HepG2 (cell line): ENCODE measurements around the gene MAN1B1. TPM values are rescaled to one million over a fixed set of nuclear protein-coding genes. Genes with fewer than 3 reads are reported as not detected.

Experiments
- HDAC1 ChIP-seq: sonication (generic); formaldehyde crosslinking; IDR thresholded peaks from 2 replicates; pipeline ENCODE4 v1.5.1; 2020; ENCODE audit warnings: mild to moderate bottlenecking, missing genetic modification reagents
- KDM4B ChIP-seq: sonication (generic); formaldehyde crosslinking; IDR thresholded peaks from 2 replicates; pipeline ENCODE4 v1.4.0; 2020; ENCODE audit warnings: missing genetic modification reagents
- MYPOP ChIP-seq: sonication (generic); formaldehyde crosslinking; IDR thresholded peaks from 2 replicates; pipeline ENCODE4 v1.8.1; 2023; ENCODE audit warnings: mild to moderate bottlenecking, moderate library complexity, missing genetic modification reagents
- RBFOX2 ChIP-seq: fragments of 200-400 bp; formaldehyde crosslinking; IDR thresholded peaks from 2 replicates; pipeline ENCODE4 v1.6.1; 2017; ENCODE audit warnings: low read depth, mild to moderate bottlenecking, low read length
- REL ChIP-seq: sonication (generic); formaldehyde crosslinking; conservative IDR thresholded peaks from 2 replicates; pipeline ENCODE4 v1.8.0; 2022; ENCODE audit warnings: mild to moderate bottlenecking, missing genetic modification reagents, moderate library complexity
- RXRB ChIP-seq: IDR thresholded peaks from 2 replicates; pipeline ENCODE4 v1.6.1; 2016; ENCODE audit warnings: borderline replicate concordance, missing genetic modification reagents, missing compliant biosample characterization
- SAP130 ChIP-seq: IDR thresholded peaks from 2 replicates; pipeline ENCODE4 v1.6.1; 2016; ENCODE audit warnings: low read depth
- SATB2 ChIP-seq: sonication (generic); formaldehyde crosslinking; IDR thresholded peaks from 2 replicates; pipeline ENCODE4 v1.5.0; 2020; ENCODE audit warnings: missing genetic modification reagents
- SMAD1 ChIP-seq: sonication (generic); formaldehyde crosslinking; IDR thresholded peaks from 2 replicates; pipeline ENCODE4 v1.4.0; 2020; ENCODE audit warnings: missing genetic modification reagents, low read depth, mild to moderate bottlenecking, borderline replicate concordance
- TEF ChIP-seq: sonication (generic); formaldehyde crosslinking; IDR thresholded peaks from 2 replicates; pipeline ENCODE4 v1.5.0; 2020; ENCODE audit warnings: missing genetic modification reagents
- ZBTB43 ChIP-seq: sonication (generic); formaldehyde crosslinking; conservative IDR thresholded peaks from 2 replicates; pipeline ENCODE4 v1.4.0; 2020; ENCODE audit warnings: missing genetic modification reagents
- ZFP91 ChIP-seq: sonication (generic); formaldehyde crosslinking; IDR thresholded peaks from 2 replicates; pipeline ENCODE4 v1.9.0; 2022; ENCODE audit warnings: missing genetic modification reagents, mild to moderate bottlenecking, borderline replicate concordance
- ZNF274 ChIP-seq: sonication (generic); formaldehyde crosslinking; IDR thresholded peaks from 2 replicates; pipeline ENCODE4 v1.5.1; 2020; ENCODE audit warnings: mild to moderate bottlenecking, missing genetic modification reagents
- ZNF605 ChIP-seq: sonication (generic); formaldehyde crosslinking; IDR thresholded peaks from 2 replicates; pipeline ENCODE4 v1.8.0; 2022; ENCODE audit warnings: mild to moderate bottlenecking, missing genetic modification reagents
- ZNF687 ChIP-seq: sonication (generic); formaldehyde crosslinking; IDR thresholded peaks from 2 replicates; pipeline ENCODE4 v1.5.1; 2020; ENCODE audit warnings: mild to moderate bottlenecking, missing genetic modification reagents, moderate library complexity
- polyA plus RNA-seq, 8 experiments: library from polyadenylated mRNA; depleted of rRNA in 3 of 8; stranded (reverse) in 7 of 8; unstranded in 1 of 8; fragments of >200 nt; fragmentation: Illumina TruSeq in 4 of 8; extraction: Trizol in 4 of 8; gene quantifications; 2 replicates each; pipeline versions ENCODE4 v1.2.1 to v1.2.3, GENCODE V29; 2011 to 2016; ENCODE audit warnings: low read depth in 4 of 8, missing spikeins in 1 of 8, mixed read lengths in 1 of 8; ENCODE audit not compliant: insufficient read depth in 1 of 8
- total RNA-seq, 5 experiments: library from RNA; depleted of rRNA; stranded (reverse); fragments of >200 nt; fragmentation: Illumina TruSeq; extraction: Trizol; gene quantifications; 2 replicates each; pipeline ENCODE4 v1.2.3, GENCODE V29; 2016; ENCODE audit warnings: low read depth in 1 of 5

Gene MAN1B1
- total and polyA plus RNA-seq, 2 of the 13 experiments (the other 11 are each of a cell fraction or from before 2014, with no cell fraction given) = 48.9 to 59.5 TPM

GRCh38 chr9:137064027-137064879, 22.5 kb upstream of the MAN1B1 start (continued):
- TF ChIP-seq ZNF687 (CRISPR knock-in tag) (peak; percentile 85), SAP130 (CRISPR knock-in tag) (peak; percentile 55), REL (CRISPR knock-in tag) (no peak), ZBTB43 (CRISPR knock-in tag) (no peak), SMAD1 (CRISPR knock-in tag) (peak; percentile 44; the same call in 1 of the 2 replicates), RBFOX2 (peak; percentile 51), KDM4B (CRISPR knock-in tag) (peak; percentile 41; the same call in 1 of the 2 replicates), HDAC1 (CRISPR knock-in tag) (peak; percentile 40; the same call in 1 of the 2 replicates), MYPOP (no peak), ZFP91 (CRISPR knock-in tag) (peak; percentile 72; the same call in 1 of the 2 replicates), ZNF605 (CRISPR knock-in tag) (no peak), RXRB (CRISPR knock-in tag) (peak; percentile 31; the same call in 1 of the 2 replicates), TEF (no peak), SATB2 (CRISPR knock-in tag) (no peak), ZNF274 (CRISPR knock-in tag) (0 out of 2 replicates have a peak, but pooled peaks have one; percentile 44)
